Coronary artery (tissue), 2 donors: ENCODE data around the gene C17orf67.

ENCODE experiments used
- DNase-seq: peaks from one replicate; pipeline ENCODE4 v3.0.0-alpha.2; 2017; ENCODE audit warnings: low spot score
- H3K27ac ChIP-seq, 2 donors: fragments of 200-600 bp; sonication (generic); one replicate each; pipeline ENCODE4 v1.5.1; 2016 to 2019
- H3K4me3 ChIP-seq: fragments of 200-600 bp; sonication (generic); 2 replicates; pipeline ENCODE4 v1.5.1; 2016; ENCODE audit warnings: mild to moderate bottlenecking, moderate library complexity
- TF ChIP-seq, protein P1 (sequence below): fragments of 200-600 bp; sonication (generic); IDR thresholded peaks from one replicate; pipeline ENCODE4 v1.5.1; 2019; ENCODE audit warnings: antibody characterized with exemption

Gene C17orf67, protein sequence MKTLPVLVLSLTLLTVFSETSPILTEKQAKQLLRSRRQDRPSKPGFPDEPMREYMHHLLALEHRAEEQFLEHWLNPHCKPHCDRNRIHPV

DNA sequence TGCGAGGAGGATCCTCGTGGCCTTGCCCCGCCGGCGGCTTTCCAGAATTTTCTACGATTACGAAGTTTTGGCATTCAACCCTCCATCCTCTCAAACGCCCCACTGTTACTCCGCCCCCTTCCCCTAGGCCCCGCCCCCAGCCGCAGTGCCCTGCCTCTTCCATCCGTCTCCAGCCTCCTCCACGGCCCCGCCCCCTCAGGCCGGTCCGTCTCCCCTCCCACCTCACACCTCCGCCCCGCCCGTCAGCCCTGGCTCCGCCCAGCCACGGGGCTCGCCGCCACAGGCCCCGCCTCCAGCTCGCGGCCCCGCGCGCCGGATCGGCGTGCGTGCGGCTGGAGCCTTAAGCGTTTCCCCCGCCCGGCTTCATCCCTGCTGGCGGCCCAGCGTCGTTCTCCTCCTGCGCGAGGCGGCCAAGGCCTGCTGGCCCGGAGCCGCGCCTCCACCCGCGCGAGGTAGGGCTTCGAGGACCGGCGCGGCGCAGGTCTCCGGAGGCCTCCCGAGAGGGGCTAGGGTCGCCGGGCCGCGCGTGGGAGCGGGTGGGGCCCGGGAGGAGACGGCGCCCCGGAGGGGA, at the start of gene C17orf67, which contains the start of gene DGKE:
Gene C17orf67 (minus strand): TSS at position 112 of the 571 bp plus-strand sequence. CDS start 18,110 bp downstream, outside the sequence.
Gene DGKE (plus strand): TSS at position 343 of the 571 bp plus-strand sequence. CDS start 645 bp downstream, outside the sequence.
- Histone ChIP-seq H3K4me3 (peak within 1 kb of the TSS; percentile 78), H3K27ac (peak within 1 kb of the TSS; percentile 90)
- peak; percentile 99 for DNase-seq
- TF ChIP-seq, protein P1, sequence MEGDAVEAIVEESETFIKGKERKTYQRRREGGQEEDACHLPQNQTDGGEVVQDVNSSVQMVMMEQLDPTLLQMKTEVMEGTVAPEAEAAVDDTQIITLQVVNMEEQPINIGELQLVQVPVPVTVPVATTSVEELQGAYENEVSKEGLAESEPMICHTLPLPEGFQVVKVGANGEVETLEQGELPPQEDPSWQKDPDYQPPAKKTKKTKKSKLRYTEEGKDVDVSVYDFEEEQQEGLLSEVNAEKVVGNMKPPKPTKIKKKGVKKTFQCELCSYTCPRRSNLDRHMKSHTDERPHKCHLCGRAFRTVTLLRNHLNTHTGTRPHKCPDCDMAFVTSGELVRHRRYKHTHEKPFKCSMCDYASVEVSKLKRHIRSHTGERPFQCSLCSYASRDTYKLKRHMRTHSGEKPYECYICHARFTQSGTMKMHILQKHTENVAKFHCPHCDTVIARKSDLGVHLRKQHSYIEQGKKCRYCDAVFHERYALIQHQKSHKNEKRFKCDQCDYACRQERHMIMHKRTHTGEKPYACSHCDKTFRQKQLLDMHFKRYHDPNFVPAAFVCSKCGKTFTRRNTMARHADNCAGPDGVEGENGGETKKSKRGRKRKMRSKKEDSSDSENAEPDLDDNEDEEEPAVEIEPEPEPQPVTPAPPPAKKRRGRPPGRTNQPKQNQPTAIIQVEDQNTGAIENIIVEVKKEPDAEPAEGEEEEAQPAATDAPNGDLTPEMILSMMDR, result no peak

DNA sequence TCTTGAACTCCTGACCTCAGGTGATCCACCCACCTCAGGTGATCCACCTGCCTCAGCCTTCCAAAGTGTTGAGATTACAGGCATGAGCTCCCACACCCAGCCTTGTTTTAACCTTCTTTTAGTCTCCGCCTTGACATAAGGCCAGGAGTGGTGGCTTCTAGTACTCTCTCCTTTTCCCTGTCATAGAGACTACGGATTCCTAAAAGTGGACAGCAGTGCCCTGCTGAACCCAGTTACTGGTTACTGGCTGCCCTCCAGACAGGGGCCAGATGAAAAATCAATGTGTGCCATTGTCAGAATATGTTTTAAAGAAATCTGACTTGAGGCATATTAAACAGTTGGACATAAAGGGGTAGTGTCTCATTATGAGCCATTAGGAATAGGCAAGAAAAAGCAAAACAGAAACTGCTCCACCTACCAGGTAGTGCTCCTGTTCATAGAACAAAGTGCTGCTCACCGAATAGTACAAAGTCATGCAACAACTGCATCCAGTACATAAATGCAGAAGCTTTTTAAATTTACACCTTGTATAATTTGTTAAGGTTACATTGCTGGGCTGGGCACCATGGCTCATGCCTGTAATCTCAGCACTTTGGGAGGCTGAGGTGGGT, 48.1 kb upstream of the C17orf67 start:
- DNase-seq, result no peak
- Histone ChIP-seq H3K4me3 (no peak overlapping the region), H3K27ac (no peak overlapping the region)
- TF ChIP-seq, protein P1, result no peak

DNA sequence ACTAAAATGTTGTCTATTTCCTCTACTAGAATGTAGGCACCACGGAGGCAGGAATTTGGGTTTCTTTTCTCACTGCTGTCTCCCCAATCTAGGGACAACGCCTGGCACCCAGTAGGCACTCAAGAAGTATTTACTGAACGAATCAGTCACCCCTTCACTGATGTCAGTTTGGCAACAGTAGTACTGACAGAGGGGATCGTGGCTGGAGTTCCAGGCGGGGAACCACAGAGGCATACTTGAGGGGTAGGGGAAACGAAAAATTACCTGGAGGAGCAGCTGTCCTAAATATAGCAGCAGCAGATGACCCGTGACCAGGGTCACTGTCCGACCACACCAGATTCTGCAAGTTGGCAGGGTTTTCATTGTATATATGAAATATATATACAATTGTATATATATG, 46.9 kb upstream of the C17orf67 start:
- TF ChIP-seq, protein P1, result no peak
- Histone ChIP-seq H3K27ac (no peak overlapping the region), H3K4me3 (no peak overlapping the region)
- no peak for DNase-seq

DNA sequence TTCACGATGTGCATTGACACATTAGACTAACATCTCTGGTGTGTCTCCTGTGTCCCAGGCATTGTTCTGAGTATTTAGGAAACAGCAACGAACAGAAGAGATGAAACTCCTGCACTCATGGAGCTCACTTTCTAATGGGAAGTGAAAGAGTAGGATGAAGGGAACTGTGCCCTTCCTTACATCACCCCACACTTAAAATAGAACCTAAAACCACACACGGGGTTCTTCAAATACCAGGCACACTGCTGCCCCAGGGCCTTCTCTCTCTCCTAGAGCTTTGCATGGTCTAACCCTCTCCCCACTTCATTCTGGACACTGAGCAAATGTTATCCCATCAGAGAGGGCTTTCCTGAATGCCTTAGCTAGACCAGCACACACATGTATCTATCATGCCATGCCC, 46.4 kb upstream of the C17orf67 start:
- H3K27ac ChIP-seq, result no peak overlapping the region
- no peak overlapping the region for H3K4me3 ChIP-seq
- TF ChIP-seq, protein P1, result no peak
- DNase-seq, result no peak

DNA sequence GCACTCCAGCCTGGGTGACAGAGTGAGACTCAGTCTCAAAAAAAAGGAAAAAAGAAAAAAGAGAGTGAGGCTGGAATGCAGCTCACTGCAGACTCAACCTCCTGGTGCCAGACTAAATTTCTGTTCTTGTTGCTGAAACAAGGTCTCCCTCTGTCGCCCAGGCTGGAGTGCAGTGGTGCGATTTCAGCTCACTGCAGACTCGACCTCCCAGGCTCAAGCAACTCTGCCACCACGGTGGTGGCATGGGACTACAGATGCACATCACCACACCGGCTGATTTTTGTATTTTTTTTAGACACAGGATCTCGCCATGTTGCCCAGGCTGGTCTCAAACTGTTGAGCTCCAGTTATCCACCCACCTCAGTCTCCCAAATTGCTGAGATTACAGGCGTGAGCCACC, 45.6 kb upstream of the C17orf67 start:
- no peak overlapping the region for H3K27ac ChIP-seq
- no peak overlapping the region for H3K4me3 ChIP-seq
- no peak for DNase-seq
- TF ChIP-seq, protein P1, result no peak

DNA sequence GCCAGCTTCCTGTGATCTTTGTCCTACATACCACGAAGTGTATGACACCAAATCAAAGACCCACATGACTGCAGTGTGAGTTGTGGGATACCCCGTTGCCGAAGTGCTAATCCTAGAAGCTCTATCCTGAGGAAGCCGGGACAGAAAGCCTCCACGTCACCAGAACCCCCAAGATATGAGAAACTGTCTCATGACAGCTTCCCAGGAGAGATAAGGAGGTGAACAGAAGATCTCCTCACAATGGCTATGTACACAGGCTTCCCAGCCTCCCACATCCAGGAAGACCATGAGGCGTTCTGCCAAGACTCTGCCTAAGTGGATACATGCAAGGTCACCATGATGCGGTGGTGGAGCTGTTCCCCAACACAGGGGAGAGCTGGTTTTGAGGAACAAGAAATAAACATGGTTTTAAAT, 43.1 kb upstream of the C17orf67 start:
- H3K27ac ChIP-seq, result no peak overlapping the region
- no peak for DNase-seq
- TF ChIP-seq, protein P1, result no peak
- no peak overlapping the region for H3K4me3 ChIP-seq

DNA sequence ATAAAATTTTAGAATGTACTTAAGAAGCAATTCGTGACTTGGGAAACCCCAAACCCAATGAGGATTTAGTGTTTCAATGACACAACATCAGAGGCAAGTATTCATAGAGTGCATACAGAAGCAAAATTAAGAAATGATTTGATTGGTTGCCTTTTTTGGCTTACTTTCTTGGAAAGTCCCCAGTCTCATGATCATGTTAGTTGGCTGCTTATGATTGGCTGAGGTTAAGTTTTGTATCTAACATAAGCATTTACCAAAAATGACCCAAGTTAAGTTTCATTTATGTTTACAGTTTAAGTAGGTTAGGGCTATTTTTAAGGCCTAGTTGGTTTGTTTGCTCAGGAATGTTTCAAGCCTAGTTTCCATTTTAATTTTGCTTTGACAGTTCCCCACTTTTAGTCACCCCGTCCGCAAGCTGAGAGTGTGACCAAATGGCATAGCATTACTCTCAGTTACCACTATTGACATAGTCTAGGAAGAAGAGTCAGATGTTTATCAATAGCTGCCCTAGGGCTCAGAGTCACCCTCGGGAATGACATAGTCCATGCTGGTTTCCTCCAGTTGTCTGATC, 36.4 kb upstream of the C17orf67 start:
- DNase-seq, result no peak
- no peak overlapping the region for H3K4me3 ChIP-seq
- H3K27ac ChIP-seq, result no peak overlapping the region
- TF ChIP-seq, protein P1, result no peak
